HepG2 (cell line): ENCODE measurements around the gene SLC25A5. TPM values are rescaled to one million over a fixed set of nuclear protein-coding genes. Genes with fewer than 3 reads are reported as not detected.

Experiments
- ELF4 ChIP-seq: sonication (generic); formaldehyde crosslinking; IDR thresholded peaks from 2 replicates; pipeline ENCODE4 v1.5.0; 2020; ENCODE audit warnings: missing genetic modification reagents, mild to moderate bottlenecking, moderate library complexity, borderline replicate concordance
- FOXK2 ChIP-seq: fragments of 450-650 bp; IDR thresholded peaks from 2 replicates; pipeline ENCODE4 v1.6.1; 2016
- KAT2B ChIP-seq: fragments of 150-350 bp; IDR thresholded peaks from 2 replicates; pipeline ENCODE4 v1.6.1; 2014; ENCODE audit warnings: low read depth, low read length, borderline replicate concordance
- MAFF ChIP-seq: IDR thresholded peaks from 2 replicates; pipeline ENCODE4 v1.6.1; 2011; ENCODE audit warnings: low read depth, low read length, improper control_type of control experiment
- MYC ChIP-seq: sonication (generic); formaldehyde crosslinking; IDR thresholded peaks from 2 replicates; pipeline ENCODE4 v1.9.0; 2021; ENCODE audit warnings: missing genetic modification reagents, borderline replicate concordance
- NFKB2 ChIP-seq: sonication (generic); formaldehyde crosslinking; IDR thresholded peaks from 2 replicates; pipeline ENCODE4 v1.4.0; 2020; ENCODE audit warnings: missing genetic modification reagents, borderline replicate concordance
- NRL ChIP-seq: sonication (generic); formaldehyde crosslinking; IDR thresholded peaks from 2 replicates; pipeline ENCODE4 v1.5.0; 2020; ENCODE audit warnings: missing genetic modification reagents, mild to moderate bottlenecking, moderate library complexity, borderline replicate concordance
- PAX8 ChIP-seq: sonication (generic); formaldehyde crosslinking; IDR thresholded peaks from 2 replicates; pipeline ENCODE4 v1.8.0; 2022; ENCODE audit warnings: mild to moderate bottlenecking, missing genetic modification reagents, borderline replicate concordance
- POLR2AphosphoS2 ChIP-seq: IDR thresholded peaks from 2 replicates; pipeline ENCODE4 v1.6.1; 2011; ENCODE audit warnings: low read depth, low read length, improper control_type of control experiment
- RAD51 ChIP-seq: fragments of 450-650 bp; IDR thresholded peaks from 2 replicates; pipeline ENCODE4 v1.6.1; 2016; ENCODE audit warnings: borderline replicate concordance
- TBL1XR1 ChIP-seq: fragments of 150-350 bp; IDR thresholded peaks from 2 replicates; pipeline ENCODE4 v1.6.1; 2014; ENCODE audit warnings: borderline replicate concordance, low read length; ENCODE audit not compliant: partially characterized antibody
- ZNF101 ChIP-seq: sonication (generic); formaldehyde crosslinking; IDR thresholded peaks from 2 replicates; pipeline ENCODE4 v1.4.0; 2020; ENCODE audit warnings: mild to moderate bottlenecking, low read depth, missing genetic modification reagents, borderline replicate concordance
- ZNF235 ChIP-seq: sonication (generic); formaldehyde crosslinking; IDR thresholded peaks from 2 replicates; pipeline ENCODE4 v1.8.1; 2023; ENCODE audit warnings: mild to moderate bottlenecking, missing genetic modification reagents, borderline replicate concordance
- ZNF260 ChIP-seq: sonication (generic); formaldehyde crosslinking; IDR thresholded peaks from 2 replicates; pipeline ENCODE4 v1.4.0; 2020; ENCODE audit warnings: missing genetic modification reagents, low read depth, mild to moderate bottlenecking, borderline replicate concordance
- ZNF343 ChIP-seq: sonication (generic); formaldehyde crosslinking; IDR thresholded peaks from 2 replicates; pipeline ENCODE4 v1.4.0; 2020; ENCODE audit warnings: mild to moderate bottlenecking, missing genetic modification reagents
- ZNF383 ChIP-seq: sonication (generic); formaldehyde crosslinking; IDR thresholded peaks from 2 replicates; pipeline ENCODE4 v1.4.0; 2020; ENCODE audit warnings: missing genetic modification reagents, mild to moderate bottlenecking, borderline replicate concordance
- ZNF446 ChIP-seq: sonication (generic); formaldehyde crosslinking; IDR thresholded peaks from 2 replicates; pipeline ENCODE4 v1.5.0; 2020; ENCODE audit warnings: mild to moderate bottlenecking, missing genetic modification reagents
- ZNF598 ChIP-seq: sonication (generic); formaldehyde crosslinking; IDR thresholded peaks from 2 replicates; pipeline ENCODE4 v1.5.1; 2020; ENCODE audit warnings: mild to moderate bottlenecking, missing genetic modification reagents, borderline replicate concordance
- ZSCAN25 ChIP-seq: sonication (generic); formaldehyde crosslinking; IDR thresholded peaks from 2 replicates; pipeline ENCODE4 v1.8.0; 2022; ENCODE audit warnings: mild to moderate bottlenecking, missing genetic modification reagents
- polyA plus RNA-seq, 8 experiments: library from polyadenylated mRNA; depleted of rRNA in 3 of 8; stranded (reverse) in 7 of 8; unstranded in 1 of 8; fragments of >200 nt; fragmentation: Illumina TruSeq in 4 of 8; extraction: Trizol in 4 of 8; gene quantifications; 2 replicates each; pipeline versions ENCODE4 v1.2.1 to v1.2.3, GENCODE V29; 2011 to 2016; ENCODE audit warnings: low read depth in 4 of 8, missing spikeins in 1 of 8, mixed read lengths in 1 of 8; ENCODE audit not compliant: insufficient read depth in 1 of 8
- total RNA-seq, 5 experiments: library from RNA; depleted of rRNA; stranded (reverse); fragments of >200 nt; fragmentation: Illumina TruSeq; extraction: Trizol; gene quantifications; 2 replicates each; pipeline ENCODE4 v1.2.3, GENCODE V29; 2016; ENCODE audit warnings: low read depth in 1 of 5
- TF ChIP-seq, protein P1 (sequence below): sonication (generic); formaldehyde crosslinking; IDR thresholded peaks from 2 replicates; pipeline ENCODE4 v1.8.1; 2023; ENCODE audit warnings: mild to moderate bottlenecking, missing genetic modification reagents, borderline replicate concordance
- TF ChIP-seq, protein P2 (sequence below): sonication (generic); formaldehyde crosslinking; IDR thresholded peaks from 2 replicates; pipeline ENCODE4 v1.9.0; 2021; ENCODE audit warnings: missing genetic modification reagents, borderline replicate concordance
- TF ChIP-seq, protein P3 (sequence below): sonication (generic); formaldehyde crosslinking; IDR thresholded peaks from 2 replicates; pipeline ENCODE4 v1.4.0; 2020; ENCODE audit warnings: missing genetic modification reagents, borderline replicate concordance
- TF ChIP-seq, protein P4 (sequence below): sonication (generic); formaldehyde crosslinking; IDR thresholded peaks from 2 replicates; pipeline ENCODE4 v1.4.0; 2020; ENCODE audit warnings: low read depth, mild to moderate bottlenecking, missing genetic modification reagents

Gene SLC25A5
- total and polyA plus RNA-seq, 2 of the 13 experiments (the other 11 are each of a cell fraction or from before 2014, with no cell fraction given) = 300 to 402 TPM

DNA sequence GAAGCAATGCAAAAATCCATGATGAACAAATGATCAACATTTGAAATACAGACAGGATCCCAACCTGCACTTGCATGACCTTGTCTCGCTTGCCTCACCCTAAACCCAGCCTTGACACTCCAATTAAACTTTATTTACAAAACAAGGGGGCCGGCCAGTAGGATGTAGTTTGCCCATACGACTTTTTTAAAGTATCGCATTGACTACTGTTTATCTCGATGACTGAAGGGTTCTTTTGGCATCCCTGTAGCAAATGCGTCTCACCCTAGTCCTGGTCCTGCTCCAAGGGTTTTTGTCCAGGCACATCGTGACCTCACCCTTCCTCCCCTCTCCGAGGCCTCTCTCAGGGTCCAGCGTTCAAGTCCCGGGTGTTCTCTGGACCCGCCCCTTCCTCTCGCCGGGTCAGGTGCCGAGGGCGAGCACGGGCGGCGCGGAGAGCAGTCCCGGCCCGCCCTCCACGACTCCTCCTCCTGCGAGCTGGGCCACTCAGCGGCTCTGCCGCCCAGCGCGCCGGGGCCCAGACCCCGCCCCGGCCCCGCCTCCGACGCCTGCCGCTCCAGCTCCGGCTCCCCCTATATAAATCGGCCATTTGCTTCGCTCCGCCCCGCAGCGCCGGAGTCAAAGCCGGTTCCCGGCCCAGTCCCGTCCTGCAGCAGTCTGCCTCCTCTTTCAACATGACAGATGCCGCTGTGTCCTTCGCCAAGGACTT lies at the start of gene SLC25A5 (continued):
- TF ChIP-seq, protein P1, sequence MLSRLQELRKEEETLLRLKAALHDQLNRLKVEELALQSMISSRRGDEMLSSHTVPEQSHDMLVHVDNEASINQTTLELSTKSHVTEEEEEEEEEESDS (CRISPR knock-in tag) = no peak
- no peak for TF ChIP-seq ZNF101 (CRISPR knock-in tag)
- no peak for TF ChIP-seq TBL1XR1
- TF ChIP-seq ZNF235 (CRISPR knock-in tag) = no peak
- TF ChIP-seq, protein P2, sequence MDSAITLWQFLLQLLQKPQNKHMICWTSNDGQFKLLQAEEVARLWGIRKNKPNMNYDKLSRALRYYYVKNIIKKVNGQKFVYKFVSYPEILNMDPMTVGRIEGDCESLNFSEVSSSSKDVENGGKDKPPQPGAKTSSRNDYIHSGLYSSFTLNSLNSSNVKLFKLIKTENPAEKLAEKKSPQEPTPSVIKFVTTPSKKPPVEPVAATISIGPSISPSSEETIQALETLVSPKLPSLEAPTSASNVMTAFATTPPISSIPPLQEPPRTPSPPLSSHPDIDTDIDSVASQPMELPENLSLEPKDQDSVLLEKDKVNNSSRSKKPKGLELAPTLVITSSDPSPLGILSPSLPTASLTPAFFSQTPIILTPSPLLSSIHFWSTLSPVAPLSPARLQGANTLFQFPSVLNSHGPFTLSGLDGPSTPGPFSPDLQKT (CRISPR knock-in tag) = no peak
- TF ChIP-seq FOXK2 = no peak
- no peak for TF ChIP-seq KAT2B
- TF ChIP-seq NFKB2 (CRISPR knock-in tag) = peak; percentile 27; the same call in 1 of the 2 replicates
- TF ChIP-seq ZNF383 (CRISPR knock-in tag) = no peak
- no peak for TF ChIP-seq ZNF598 (CRISPR knock-in tag)
- TF ChIP-seq, protein P3, sequence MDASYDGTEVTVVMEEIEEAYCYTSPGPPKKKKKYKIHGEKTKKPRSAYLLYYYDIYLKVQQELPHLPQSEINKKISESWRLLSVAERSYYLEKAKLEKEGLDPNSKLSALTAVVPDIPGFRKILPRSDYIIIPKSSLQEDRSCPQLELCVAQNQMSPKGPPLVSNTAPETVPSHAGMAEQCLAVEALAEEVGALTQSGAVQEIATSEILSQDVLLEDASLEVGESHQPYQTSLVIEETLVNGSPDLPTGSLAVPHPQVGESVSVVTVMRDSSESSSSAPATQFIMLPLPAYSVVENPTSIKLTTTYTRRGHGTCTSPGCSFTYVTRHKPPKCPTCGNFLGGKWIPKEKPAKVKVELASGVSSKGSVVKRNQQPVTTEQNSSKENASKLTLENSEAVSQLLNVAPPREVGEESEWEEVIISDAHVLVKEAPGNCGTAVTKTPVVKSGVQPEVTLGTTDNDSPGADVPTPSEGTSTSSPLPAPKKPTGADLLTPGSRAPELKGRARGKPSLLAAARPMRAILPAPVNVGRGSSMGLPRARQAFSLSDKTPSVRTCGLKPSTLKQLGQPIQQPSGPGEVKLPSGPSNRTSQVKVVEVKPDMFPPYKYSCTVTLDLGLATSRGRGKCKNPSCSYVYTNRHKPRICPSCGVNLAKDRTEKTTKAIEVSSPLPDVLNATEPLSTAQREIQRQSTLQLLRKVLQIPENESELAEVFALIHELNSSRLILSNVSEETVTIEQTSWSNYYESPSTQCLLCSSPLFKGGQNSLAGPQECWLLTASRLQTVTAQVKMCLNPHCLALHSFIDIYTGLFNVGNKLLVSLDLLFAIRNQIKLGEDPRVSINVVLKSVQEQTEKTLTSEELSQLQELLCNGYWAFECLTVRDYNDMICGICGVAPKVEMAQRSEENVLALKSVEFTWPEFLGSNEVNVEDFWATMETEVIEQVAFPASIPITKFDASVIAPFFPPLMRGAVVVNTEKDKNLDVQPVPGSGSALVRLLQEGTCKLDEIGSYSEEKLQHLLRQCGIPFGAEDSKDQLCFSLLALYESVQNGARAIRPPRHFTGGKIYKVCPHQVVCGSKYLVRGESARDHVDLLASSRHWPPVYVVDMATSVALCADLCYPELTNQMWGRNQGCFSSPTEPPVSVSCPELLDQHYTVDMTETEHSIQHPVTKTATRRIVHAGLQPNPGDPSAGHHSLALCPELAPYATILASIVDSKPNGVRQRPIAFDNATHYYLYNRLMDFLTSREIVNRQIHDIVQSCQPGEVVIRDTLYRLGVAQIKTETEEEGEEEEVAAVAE (CRISPR knock-in tag) = peak; percentile 56; the same call in 1 of the 2 replicates
- TF ChIP-seq NRL (CRISPR knock-in tag) = no peak
- no peak for TF ChIP-seq ELF4 (CRISPR knock-in tag)
- no peak for TF ChIP-seq RAD51
- no peak for TF ChIP-seq POLR2AphosphoS2
- TF ChIP-seq ZSCAN25 = no peak
- no peak for TF ChIP-seq PAX8 (CRISPR knock-in tag)
- TF ChIP-seq, protein P4, sequence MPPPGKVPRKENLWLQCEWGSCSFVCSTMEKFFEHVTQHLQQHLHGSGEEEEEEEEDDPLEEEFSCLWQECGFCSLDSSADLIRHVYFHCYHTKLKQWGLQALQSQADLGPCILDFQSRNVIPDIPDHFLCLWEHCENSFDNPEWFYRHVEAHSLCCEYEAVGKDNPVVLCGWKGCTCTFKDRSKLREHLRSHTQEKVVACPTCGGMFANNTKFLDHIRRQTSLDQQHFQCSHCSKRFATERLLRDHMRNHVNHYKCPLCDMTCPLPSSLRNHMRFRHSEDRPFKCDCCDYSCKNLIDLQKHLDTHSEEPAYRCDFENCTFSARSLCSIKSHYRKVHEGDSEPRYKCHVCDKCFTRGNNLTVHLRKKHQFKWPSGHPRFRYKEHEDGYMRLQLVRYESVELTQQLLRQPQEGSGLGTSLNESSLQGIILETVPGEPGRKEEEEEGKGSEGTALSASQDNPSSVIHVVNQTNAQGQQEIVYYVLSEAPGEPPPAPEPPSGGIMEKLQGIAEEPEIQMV (CRISPR knock-in tag) = no peak
- peak; percentile 23; the same call in 1 of the 2 replicates for TF ChIP-seq MYC
- no peak for TF ChIP-seq ZNF446 (CRISPR knock-in tag)
- no peak for TF ChIP-seq ZNF260 (CRISPR knock-in tag)
- no peak for TF ChIP-seq ZNF343
- no peak for TF ChIP-seq MAFF
